ENCODE measurements around the gene TMEM236.

DNA sequence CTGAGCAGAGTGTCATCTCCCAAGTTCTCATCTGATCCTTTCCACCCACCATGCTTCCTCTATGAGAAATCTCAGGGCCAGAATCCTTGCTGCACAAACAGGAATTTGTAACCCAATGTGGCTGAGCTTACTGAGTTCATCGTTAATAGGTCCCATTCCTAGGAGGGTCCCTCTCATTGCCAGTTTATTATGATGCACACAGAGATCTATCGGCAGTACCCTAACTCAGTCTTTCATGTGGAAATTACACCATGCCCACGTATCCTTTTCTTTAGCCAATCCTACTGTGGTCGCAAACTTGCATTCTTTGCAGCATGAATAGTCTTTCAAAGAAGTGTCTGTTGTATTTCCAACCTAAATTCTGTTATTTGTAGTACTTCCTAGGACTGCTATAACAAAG lies 12.1 kb downstream of the TMEM236 start:
- TF ChIP-seq, protein P1, sequence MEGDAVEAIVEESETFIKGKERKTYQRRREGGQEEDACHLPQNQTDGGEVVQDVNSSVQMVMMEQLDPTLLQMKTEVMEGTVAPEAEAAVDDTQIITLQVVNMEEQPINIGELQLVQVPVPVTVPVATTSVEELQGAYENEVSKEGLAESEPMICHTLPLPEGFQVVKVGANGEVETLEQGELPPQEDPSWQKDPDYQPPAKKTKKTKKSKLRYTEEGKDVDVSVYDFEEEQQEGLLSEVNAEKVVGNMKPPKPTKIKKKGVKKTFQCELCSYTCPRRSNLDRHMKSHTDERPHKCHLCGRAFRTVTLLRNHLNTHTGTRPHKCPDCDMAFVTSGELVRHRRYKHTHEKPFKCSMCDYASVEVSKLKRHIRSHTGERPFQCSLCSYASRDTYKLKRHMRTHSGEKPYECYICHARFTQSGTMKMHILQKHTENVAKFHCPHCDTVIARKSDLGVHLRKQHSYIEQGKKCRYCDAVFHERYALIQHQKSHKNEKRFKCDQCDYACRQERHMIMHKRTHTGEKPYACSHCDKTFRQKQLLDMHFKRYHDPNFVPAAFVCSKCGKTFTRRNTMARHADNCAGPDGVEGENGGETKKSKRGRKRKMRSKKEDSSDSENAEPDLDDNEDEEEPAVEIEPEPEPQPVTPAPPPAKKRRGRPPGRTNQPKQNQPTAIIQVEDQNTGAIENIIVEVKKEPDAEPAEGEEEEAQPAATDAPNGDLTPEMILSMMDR (conservative IDR thresholded peaks at IDR 0.05), result no peak
- TF ChIP-seq EZH2 (IDR thresholded peaks at IDR 0.05; ENCODE audit: low read depth), result no peak

Data from PC-9 (cell line).